IPS DF 4.7 (cell line): Measurements from ENCODE around the gene SORBS2.

ENCODE experiments used
- DNase-seq: peaks from one replicate; pipeline ENCODE4 v3.0.0-alpha.2; 2013; ENCODE audit warnings: low spot score; ENCODE audit errors: extremely low read depth

SORBS2 gene

GRCh38 chr4:185640811-185641675 is 171.0 kb downstream of the SORBS2 start:
- DNase-seq, result no peak

GRCh38 chr4:185638548-185639301 is 173.3 kb downstream of the SORBS2 start:
- no peak for DNase-seq

- DNase-seq, result no peak
Measured at GRCh38 chr4:185638093-185638492, 173.9 kb downstream of the SORBS2 start.

- no peak for DNase-seq
Measured at GRCh38 chr4:185637163-185637875, 174.7 kb downstream of the SORBS2 start.

DNA sequence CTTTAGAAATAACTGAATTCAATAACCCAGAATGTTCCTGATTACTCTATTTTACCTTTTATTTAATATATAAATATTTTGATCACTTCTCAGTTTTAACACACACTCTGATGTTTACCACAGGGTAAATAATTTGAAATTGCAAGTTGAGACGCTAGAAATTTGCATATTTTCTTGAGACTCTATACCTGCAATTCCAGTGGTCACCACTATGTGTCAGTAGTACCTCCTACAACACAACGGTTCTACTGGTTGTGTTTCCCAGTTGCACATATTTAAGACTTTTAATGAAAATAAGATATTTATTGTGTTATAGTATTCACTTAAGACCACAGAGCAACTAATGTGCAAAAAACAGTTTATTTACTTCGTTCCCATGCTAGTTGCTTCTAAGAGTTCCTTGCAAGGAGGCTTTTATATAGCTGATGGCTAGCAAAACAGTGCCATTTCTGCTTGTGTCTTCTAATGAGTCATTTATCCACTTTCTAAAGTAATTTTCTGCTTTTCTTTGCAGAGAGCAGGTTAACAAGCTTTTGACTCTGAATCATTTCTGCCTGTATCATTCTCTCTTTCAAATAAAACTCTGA is 177.8 kb downstream of the SORBS2 start:
- DNase-seq, result no peak

GRCh38 chr4:185626798-185627197 is 185.2 kb downstream of the SORBS2 start:
- DNase-seq, result no peak

GRCh38 chr4:185625503-185625902 is 186.5 kb downstream of the SORBS2 start:
- no peak for DNase-seq

GRCh38 chr4:185624259-185624589 is 187.8 kb downstream of the SORBS2 start:
- DNase-seq, result no peak

- no peak for DNase-seq
Measured at GRCh38 chr4:185623444-185624258, 188.3 kb downstream of the SORBS2 start.

GRCh38 chr4:185608185-185608584 is 203.8 kb downstream of the SORBS2 start:
- DNase-seq, result no peak

DNA sequence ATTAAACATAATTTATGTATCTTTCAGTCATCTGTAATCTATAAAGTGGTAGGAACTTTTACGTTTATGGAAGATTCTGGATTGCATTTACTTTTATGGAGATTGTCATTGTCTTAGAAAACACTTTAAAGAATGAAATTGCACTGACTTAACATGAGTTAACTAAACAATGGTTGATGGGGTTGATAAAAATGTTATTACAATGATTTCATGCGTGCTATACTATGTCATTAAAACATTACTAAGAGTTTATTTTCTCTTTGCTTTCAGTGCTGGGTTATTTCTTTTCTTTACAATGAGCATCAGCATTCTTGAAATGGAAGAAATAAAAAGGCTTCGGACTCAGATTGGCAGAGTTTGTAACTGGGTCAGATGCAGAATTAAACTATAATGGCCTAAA is 209.6 kb downstream of the SORBS2 start:
- no peak for DNase-seq

DNA sequence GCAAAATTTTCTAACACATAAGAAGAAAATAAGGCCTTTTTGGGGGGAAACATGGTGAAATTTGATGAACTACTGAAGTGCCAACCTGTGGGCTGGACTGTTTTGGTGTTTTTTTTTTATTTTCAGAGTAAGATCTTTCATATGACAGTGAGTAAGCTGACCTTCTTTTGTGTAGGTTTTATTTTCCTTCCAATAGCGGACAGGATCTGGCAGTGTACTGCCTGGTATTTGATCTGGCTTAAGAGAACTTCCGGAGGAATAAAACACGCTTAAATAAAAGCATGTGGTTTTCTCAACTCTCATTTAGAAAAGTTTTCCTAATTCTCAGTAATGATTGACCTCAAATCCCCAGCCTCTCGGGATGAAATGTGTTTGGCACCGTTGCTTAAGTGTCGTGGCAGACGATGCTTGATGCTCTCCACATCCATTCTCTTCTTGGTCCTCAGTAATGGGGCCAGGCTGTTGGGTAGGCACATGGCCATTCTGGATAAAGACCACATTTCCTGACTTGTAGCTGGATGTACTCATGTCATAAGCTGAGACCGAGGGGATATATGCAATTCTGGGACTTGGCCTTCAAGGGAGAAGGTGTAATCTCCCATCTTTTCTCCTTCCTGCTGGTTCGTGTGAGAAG is 211.1 kb downstream of the SORBS2 start:
- no peak for DNase-seq

DNA sequence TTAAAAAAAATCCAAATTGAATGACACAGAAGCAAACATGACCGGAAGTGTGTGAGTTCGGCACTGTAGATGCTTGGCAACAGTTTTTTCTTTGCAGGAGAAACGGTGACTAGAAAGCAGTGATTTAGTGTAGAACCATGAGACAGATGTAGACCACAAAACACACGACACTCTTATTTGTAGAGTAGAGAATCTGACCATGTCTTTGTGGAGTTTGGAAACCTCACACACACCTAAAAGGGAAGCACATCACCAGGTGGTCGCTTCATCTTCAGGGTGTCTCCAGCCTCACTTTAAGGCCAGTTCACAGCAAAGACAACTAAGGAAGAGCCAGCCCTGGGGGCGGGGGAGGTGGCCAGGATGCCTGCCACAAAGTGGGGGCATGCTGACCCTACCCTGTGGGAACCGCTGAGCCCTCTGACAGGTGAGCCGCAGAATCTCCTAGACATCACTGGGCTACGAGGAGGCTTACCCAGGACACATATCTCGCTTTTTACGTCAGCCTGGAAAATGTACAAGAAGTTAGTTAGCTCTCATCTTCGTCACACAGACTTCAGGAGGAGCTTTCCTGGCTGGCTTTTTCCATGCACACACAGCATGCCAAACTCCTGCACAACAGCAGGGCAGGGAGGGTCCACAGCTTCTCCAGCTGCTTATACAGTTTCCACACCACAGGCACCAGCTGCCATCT is 212.3 kb downstream of the SORBS2 start:
- no peak for DNase-seq

- DNase-seq, result no peak
Measured at GRCh38 chr4:185598846-185599552, 213.0 kb downstream of the SORBS2 start.

- no peak for DNase-seq
Measured at GRCh38 chr4:185597532-185598188, 214.3 kb downstream of the SORBS2 start.

DNA sequence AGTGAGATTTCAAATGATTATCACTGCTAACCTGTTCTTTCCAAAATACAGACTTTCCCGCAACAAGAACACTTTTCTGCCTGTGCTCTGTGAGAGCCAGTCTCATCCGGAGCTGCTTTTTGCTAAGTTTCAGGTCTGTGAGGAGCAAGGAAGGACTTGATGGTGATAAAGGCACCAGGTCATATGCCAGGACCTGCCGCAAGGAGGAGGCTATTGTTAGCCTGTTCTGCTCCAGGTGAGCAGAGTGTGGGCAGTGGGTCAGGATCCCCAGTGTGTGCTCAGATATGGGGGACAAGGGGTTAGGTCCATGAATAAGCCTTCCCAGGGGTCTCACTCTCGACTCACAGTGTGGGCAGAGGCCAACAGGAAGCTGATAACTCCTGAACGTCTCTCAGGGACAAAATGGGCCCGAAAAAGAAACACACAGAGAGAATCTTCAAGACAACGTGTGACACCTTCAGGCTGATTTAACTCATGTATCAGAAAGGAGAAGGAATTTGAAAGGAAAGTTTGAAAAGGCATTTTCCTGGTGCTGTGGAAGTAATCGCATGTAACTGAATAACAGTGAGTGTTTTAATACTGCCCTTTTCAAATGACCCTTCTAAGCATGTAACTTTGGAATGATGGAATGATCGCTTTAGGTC is 219.0 kb downstream of the SORBS2 start:
- DNase-seq, result no peak

DNA sequence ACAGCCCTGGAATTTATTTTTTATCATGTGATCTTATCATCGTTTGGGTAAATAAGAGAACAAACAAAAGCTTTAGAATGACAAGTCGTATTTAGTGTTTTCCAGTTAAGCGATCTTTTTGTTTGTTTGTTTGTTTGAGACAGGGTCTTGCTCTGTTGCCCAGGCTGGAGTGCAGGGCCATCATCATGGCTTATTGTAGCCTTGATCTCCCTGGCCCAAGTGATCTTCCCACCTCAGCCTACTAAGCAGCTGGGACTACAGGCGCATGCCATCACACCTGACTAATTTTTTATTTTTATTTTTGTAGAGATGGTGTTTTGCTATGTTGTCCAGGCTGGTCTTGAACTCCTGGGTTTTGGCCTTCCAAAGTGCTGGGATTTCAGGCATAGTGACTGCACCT is 219.6 kb downstream of the SORBS2 start:
- DNase-seq, result no peak

DNA sequence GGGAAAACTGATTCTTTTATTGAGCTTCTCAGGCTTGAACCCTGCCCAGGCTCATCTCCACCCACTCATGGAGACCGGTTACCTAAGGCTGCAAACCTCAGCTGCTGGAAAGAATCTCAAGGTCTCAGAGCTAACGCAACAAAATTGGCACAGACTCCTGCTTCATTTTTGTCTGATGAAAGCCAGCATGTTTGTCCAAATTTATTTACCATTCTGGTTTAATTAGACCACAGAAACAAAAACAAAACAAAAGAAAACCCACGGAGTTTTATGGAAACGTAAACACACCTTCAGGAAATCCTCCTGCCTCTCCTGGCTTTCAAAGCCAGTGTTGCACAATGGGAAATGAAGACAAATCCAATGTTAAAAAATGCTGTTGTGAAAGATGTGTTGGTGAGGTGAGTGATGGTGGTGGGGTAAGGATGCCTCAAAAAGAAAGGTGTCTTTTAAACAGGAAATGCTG is 220.3 kb downstream of the SORBS2 start:
- no peak for DNase-seq
